CD8-positive, alpha-beta memory T cell (primary cell): ENCODE measurements around the gene CACNA2D2. TPM values are rescaled to one million over a fixed set of nuclear protein-coding genes. Genes with fewer than 3 reads are reported as not detected.

ENCODE experiments used
- CTCF ChIA-PET: fragments of 350-600 bp; sonication (Branson Sonifier 250); formaldehyde crosslinking; loops from one replicate; lab custom pipeline; 2021; ENCODE audit warnings: antibody characterized with exemption; lab: Charles Lee
- POLR2A ChIA-PET: fragments of 350-600 bp; sonication (Branson Sonifier 250); formaldehyde crosslinking; loops from one replicate; lab custom pipeline; 2021; ENCODE audit warnings: antibody characterized with exemption; lab: Charles Lee
- DNase-seq, 5 donors: peaks; one replicate each; pipeline versions ENCODE4 v3.0.0 to v3.0.0-alpha.2; 2020 to 2022; ENCODE audit warnings: mixed read lengths in 1 of 5
- H3K27ac ChIP-seq: one replicate; pipeline ENCODE4 v1.7.0; 2013; ENCODE audit warnings: low read depth, mild to moderate bottlenecking, low read length, moderate library complexity
- H3K27me3 ChIP-seq: 2 replicates; pipeline ENCODE4 v1.7.0; 2013; ENCODE audit warnings: low read length, mild to moderate bottlenecking; ENCODE audit not compliant: insufficient read depth, poor library complexity, severe bottlenecking
- H3K36me3 ChIP-seq: 2 replicates; pipeline ENCODE4 v1.7.0; 2013; ENCODE audit warnings: mild to moderate bottlenecking, low read length, moderate library complexity; ENCODE audit not compliant: insufficient read depth
- H3K4me1 ChIP-seq: 2 replicates; pipeline ENCODE4 v1.7.0; 2013; ENCODE audit warnings: mild to moderate bottlenecking, low read length, moderate library complexity; ENCODE audit not compliant: insufficient read depth
- H3K4me3 ChIP-seq: 2 replicates; pipeline ENCODE4 v1.7.0; 2013; ENCODE audit warnings: mild to moderate bottlenecking, low read length
- H3K9me3 ChIP-seq: 2 replicates; pipeline ENCODE4 v1.7.0; 2013; ENCODE audit warnings: mild to moderate bottlenecking, low read length
- H3K27ac Mint-ChIP-seq, 8 donors: one replicate each; pipeline ENCODE4 v1.8.0; 2020 to 2021; ENCODE audit warnings: mixed read lengths in 8 of 8, mild to moderate bottlenecking in 6 of 8, inconsistent platforms in 3 of 8, moderate library complexity in 3 of 8
- H3K27me3 Mint-ChIP-seq, 2 donors: one replicate each; pipeline ENCODE4 v1.8.0; 2020 to 2021; ENCODE audit warnings: mixed read lengths in 2 of 2, mild to moderate bottlenecking in 1 of 2, moderate library complexity in 1 of 2
- H3K36me3 Mint-ChIP-seq, 3 donors: one replicate each; pipeline ENCODE4 v1.8.0; 2020 to 2021; ENCODE audit warnings: mixed read lengths in 3 of 3, inconsistent platforms in 1 of 3, mild to moderate bottlenecking in 1 of 3
- H3K4me1 Mint-ChIP-seq, 3 donors: one replicate each; pipeline ENCODE4 v1.8.0; 2020 to 2021; ENCODE audit warnings: mixed read lengths in 3 of 3, inconsistent platforms in 1 of 3, mild to moderate bottlenecking in 1 of 3
- H3K4me3 Mint-ChIP-seq, 7 donors: one replicate each; pipeline ENCODE4 v1.8.0; 2020 to 2021; ENCODE audit warnings: mixed read lengths in 7 of 7, mild to moderate bottlenecking in 6 of 7, moderate library complexity in 4 of 7, inconsistent platforms in 2 of 7
- H3K9me3 Mint-ChIP-seq, 5 donors: one replicate each; pipeline ENCODE4 v1.8.0; 2020 to 2022; ENCODE audit warnings: mixed read lengths in 5 of 5, mild to moderate bottlenecking in 3 of 5, moderate library complexity in 2 of 5, inconsistent platforms in 1 of 5
- polyA plus RNA-seq: library from polyadenylated mRNA; unstranded; fragments of 300-500 nt; fragmentation: Illumina TruSeq; gene quantifications from one replicate; pipeline ENCODE4 v1.2.3, GENCODE V29; 2021
- total RNA-seq, 2 experiments: library from RNA; stranded (reverse); gene quantifications; one replicate each; pipeline ENCODE4 v1.2.3, GENCODE V29; 2021

CACNA2D2 gene
- total and polyA plus RNA-seq, 3 experiments from 2014 or later = 0.73 to 2.6 (median 1.1) TPM

GRCh38 chr3:50542177-50543034 is 39.0 kb upstream of the CACNA2D2 start:
- no peaks in the 10 kb centered on the region for H3K27me3 ChIP-seq
- ChIA-PET POLR2A (interaction anchor here (1.2 kb wide), 1 partner anchor 195 kb away, joined by 10 read pairs; no protein-coding TSS in a partner anchor), CTCF (interaction anchor here (0.6 to 4.5 kb wide), 42 partner anchors 8 to 208 kb away, joined by 3 to 51 read pairs (median 4); partner anchors contain the start of genes C3orf18, CISH, CYB561D2 and HEMK1)
- Mint-ChIP-seq H3K27me3 (peaks cover 8 to 19% of the 10 kb centered on the region in 2 donors), H3K36me3 (no peaks in the 10 kb centered on the region), H3K4me1 (peaks cover 0 to 2% (median 0%) of the 10 kb centered on the region in 3 donors), H3K9me3 (no peaks in the 10 kb centered on the region), H3K4me3 (no peak overlapping the region), H3K27ac (no peak overlapping the region)
- no peaks in the 10 kb centered on the region for H3K4me1 ChIP-seq
- DNase-seq = peak; percentile 50 to 68 (median 53)
- no peak overlapping the region for H3K27ac ChIP-seq
- H3K36me3 ChIP-seq = no peaks in the 10 kb centered on the region
- no peaks in the 10 kb centered on the region for H3K9me3 ChIP-seq
- H3K4me3 ChIP-seq = no peak overlapping the region

GRCh38 chr3:50539356-50540286 is 36.2 kb upstream of the CACNA2D2 start:
- ChIA-PET CTCF (interaction anchor here (0.7 to 1.4 kb wide), 2 partner anchors 12 to 16 kb away, joined by 3 to 7 read pairs; no protein-coding TSS in a partner anchor), POLR2A (no interaction called here)
- H3K4me3 Mint-ChIP-seq = no peak overlapping the region

GRCh38 chr3:50537421-50538129 is 34.1 kb upstream of the CACNA2D2 start:
- H3K27me3 Mint-ChIP-seq = peaks cover 6 to 37% of the 10 kb centered on the region in 2 donors
- no peaks in the 10 kb centered on the region for H3K36me3 ChIP-seq
- H3K4me3 ChIP-seq = no peak overlapping the region
- no peaks in the 10 kb centered on the region for H3K4me1 ChIP-seq
- no peak overlapping the region for H3K4me3 Mint-ChIP-seq
- no peaks in the 10 kb centered on the region for H3K9me3 ChIP-seq
- POLR2A ChIA-PET = no interaction called here
- no peak for DNase-seq
- H3K27me3 ChIP-seq = no peaks in the 10 kb centered on the region
- no peaks in the 10 kb centered on the region for H3K9me3 Mint-ChIP-seq
- H3K36me3 Mint-ChIP-seq = no peaks in the 10 kb centered on the region
- H3K27ac Mint-ChIP-seq = no peak overlapping the region
- CTCF ChIA-PET = interaction anchor here (1.1 to 1.2 kb wide), 2 partner anchors 101 to 191 kb away, joined by 3 to 4 read pairs; no protein-coding TSS in a partner anchor
- no peak overlapping the region for H3K27ac ChIP-seq
- no peaks in the 10 kb centered on the region for H3K4me1 Mint-ChIP-seq

More at GRCh38 chr3:50539356-50540286, 36.2 kb upstream of the CACNA2D2 start:
- peaks cover 8 to 37% of the 10 kb centered on the region in 2 donors for H3K27me3 Mint-ChIP-seq
- Histone ChIP-seq H3K9me3 (no peaks in the 10 kb centered on the region), H3K27me3 (no peaks in the 10 kb centered on the region), H3K36me3 (no peaks in the 10 kb centered on the region), H3K4me1 (no peaks in the 10 kb centered on the region), H3K4me3 (no peak overlapping the region), H3K27ac (no peak overlapping the region)
- no peaks in the 10 kb centered on the region for H3K4me1 Mint-ChIP-seq
- peak overlapping the region in 1 of 8 donors; percentile 17 for H3K27ac Mint-ChIP-seq
- no peak for DNase-seq
- no peaks in the 10 kb centered on the region for H3K9me3 Mint-ChIP-seq
- H3K36me3 Mint-ChIP-seq = no peaks in the 10 kb centered on the region

DNA sequence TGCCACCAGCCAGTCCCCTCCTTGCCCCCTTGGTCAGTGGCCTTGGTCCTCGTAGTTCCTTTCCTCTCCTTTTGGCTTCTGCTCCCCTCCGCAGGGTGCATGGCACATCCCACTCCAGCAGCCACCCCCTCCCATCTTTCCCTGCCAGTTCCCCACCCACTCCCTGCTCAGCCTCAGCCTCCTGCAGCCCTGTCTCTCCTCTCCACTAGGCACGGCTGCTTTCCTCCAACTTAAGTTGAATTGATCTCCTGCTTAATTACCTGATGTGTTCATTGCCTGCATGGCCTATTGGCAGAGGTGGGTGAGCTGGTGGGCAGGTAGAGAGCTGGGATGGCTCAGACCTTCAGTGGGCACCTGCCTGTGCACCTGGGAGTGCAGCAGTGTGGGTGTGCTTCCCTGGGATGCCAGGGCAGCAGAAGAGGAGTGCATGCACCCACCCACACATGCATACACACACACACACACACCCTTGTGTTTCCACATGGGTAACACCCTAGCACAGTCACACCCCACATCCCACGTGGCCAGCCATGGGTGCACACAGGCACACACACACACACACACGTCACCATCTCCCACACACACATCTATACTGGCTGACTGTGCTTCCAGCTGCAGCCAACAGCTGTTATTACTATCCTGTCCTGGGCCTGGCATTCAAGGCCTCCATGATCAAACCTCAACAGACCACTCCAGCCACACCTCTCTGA is 33.2 kb upstream of the CACNA2D2 start:
- Mint-ChIP-seq H3K9me3 (no peaks in the 10 kb centered on the region), H3K4me1 (no peaks in the 10 kb centered on the region), H3K27me3 (peaks cover 4 to 39% of the 10 kb centered on the region in 2 donors), H3K36me3 (no peaks in the 10 kb centered on the region), H3K4me3 (no peak overlapping the region), H3K27ac (no peak overlapping the region)
- Histone ChIP-seq H3K36me3 (no peaks in the 10 kb centered on the region), H3K27me3 (no peaks in the 10 kb centered on the region), H3K4me3 (no peak overlapping the region), H3K4me1 (no peaks in the 10 kb centered on the region), H3K27ac (no peak overlapping the region), H3K9me3 (no peaks in the 10 kb centered on the region)
- ChIA-PET CTCF (interaction anchor here (1.1 to 1.3 kb wide), 2 partner anchors 13 to 100 kb away, joined by 3 read pairs; no protein-coding TSS in a partner anchor), POLR2A (no interaction called here)
- DNase-seq = no peak

DNA sequence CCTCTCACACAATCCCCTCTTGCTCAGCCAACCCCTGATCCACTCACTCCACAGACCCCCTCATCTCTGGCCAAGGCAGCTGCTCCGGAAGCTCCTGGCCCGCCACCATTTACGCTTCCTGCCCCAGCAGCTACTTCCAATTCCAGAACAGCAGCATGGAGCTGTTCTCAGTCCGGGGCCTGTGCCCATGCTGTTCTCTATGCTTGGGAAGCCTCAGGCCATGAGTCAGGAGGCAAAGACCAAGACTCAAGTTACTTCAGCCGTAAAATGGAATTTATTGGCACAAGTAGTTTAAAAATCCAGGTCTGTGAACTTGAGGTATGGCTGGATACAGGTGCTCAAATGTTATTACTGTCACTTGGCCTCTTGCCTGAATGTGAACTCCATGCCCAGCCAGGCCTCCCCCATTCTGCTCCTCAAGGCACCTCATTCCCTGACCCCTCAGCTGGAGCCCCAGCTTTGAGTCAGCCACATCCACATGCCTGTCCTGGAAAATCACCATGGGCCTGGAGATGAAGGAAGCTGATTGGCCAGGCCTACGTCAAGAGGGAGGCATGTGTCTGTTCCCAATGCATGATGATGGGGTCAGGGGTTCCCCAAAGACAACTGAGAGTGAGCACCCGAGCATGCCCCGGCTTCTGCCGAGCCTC is 31.4 kb upstream of the CACNA2D2 start:
- Histone ChIP-seq H3K9me3 (no peaks in the 10 kb centered on the region), H3K27ac (no peak overlapping the region), H3K4me3 (no peak overlapping the region), H3K4me1 (no peaks in the 10 kb centered on the region), H3K36me3 (no peaks in the 10 kb centered on the region), H3K27me3 (no peaks in the 10 kb centered on the region)
- Mint-ChIP-seq H3K4me3 (no peak overlapping the region), H3K9me3 (no peaks in the 10 kb centered on the region), H3K27ac (no peak overlapping the region), H3K4me1 (no peaks in the 10 kb centered on the region), H3K27me3 (peaks cover 5 to 41% of the 10 kb centered on the region in 2 donors), H3K36me3 (no peaks in the 10 kb centered on the region)
- CTCF ChIA-PET = interaction anchor here (0.9 kb wide), 1 partner anchor 8 kb away, joined by 4 read pairs; no protein-coding TSS in a partner anchor
- no peak for DNase-seq
- POLR2A ChIA-PET = no interaction called here

DNA sequence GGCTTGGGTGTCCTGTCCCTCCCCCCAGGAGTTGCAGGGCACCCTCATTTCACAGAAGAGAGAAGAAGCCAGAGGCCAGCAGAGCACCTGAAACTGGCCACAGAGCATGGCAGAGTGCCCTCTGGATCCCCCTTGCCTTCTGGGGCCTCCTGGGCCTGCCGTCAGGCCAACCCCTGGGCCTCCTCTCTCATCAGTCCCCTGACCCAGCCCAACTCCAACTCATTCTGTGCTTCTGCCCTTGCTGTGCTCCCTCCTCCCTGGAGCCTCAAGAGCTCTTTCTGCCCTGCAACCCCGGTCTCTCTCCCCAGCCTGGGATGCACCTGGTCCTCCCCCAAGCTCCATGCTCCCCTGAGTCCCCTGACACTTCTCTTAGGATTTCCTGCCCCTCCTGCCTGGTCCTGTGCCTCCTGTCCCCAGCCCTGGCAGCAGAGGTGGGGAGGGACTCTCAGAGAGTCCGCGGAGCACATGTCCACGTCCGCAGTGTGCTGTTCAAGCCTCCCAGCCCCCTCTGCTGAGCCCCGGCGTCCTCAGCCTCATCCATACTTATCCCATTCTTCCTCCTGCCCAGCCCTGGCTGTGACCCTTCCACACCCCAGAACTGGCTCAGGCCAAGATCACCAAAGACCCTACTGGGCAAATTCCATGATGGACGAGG is 30.5 kb upstream of the CACNA2D2 start:
- no peaks in the 10 kb centered on the region for H3K27me3 ChIP-seq
- H3K4me3 ChIP-seq = no peak overlapping the region
- Mint-ChIP-seq H3K4me1 (no peaks in the 10 kb centered on the region), H3K9me3 (no peaks in the 10 kb centered on the region), H3K4me3 (no peak overlapping the region), H3K27me3 (peaks cover 8 to 47% of the 10 kb centered on the region in 2 donors), H3K36me3 (no peaks in the 10 kb centered on the region), H3K27ac (no peak overlapping the region)
- no peaks in the 10 kb centered on the region for H3K9me3 ChIP-seq
- no peak overlapping the region for H3K27ac ChIP-seq
- ChIA-PET CTCF (interaction anchor here (0.9 kb wide), 1 partner anchor 9 kb away, joined by 4 read pairs; no protein-coding TSS in a partner anchor), POLR2A (no interaction called here)
- no peak for DNase-seq
- no peaks in the 10 kb centered on the region for H3K36me3 ChIP-seq
- H3K4me1 ChIP-seq = no peaks in the 10 kb centered on the region
